GM12878 (cell line): Measurements from ENCODE around the gene IL17RC. TPM values are rescaled to one million over a fixed set of nuclear protein-coding genes. Genes with fewer than 3 reads are reported as not detected.

Source experiments
- ASH2L ChIP-seq: fragments of 300-600, 200-600 bp; sonication (generic); IDR thresholded peaks from 2 replicates; pipeline ENCODE4 v1.6.1; 2017; ENCODE audit warnings: low read depth, mild to moderate bottlenecking, borderline replicate concordance
- BACH1 ChIP-seq: fragments of 450-650 bp; IDR thresholded peaks from 2 replicates; pipeline ENCODE4 v1.6.1; 2017; ENCODE audit warnings: mild to moderate bottlenecking, borderline replicate concordance
- BCL11A ChIP-seq: IDR thresholded peaks from 2 replicates; pipeline ENCODE4 v1.6.1; 2011; ENCODE audit warnings: low read depth, low read length
- BHLHE40 ChIP-seq, 2 experiments: fragments of 450-650 bp in 1 of 2; IDR thresholded peaks; 2 replicates each; pipeline ENCODE4 v1.6.1; 2011 to 2017; ENCODE audit warnings: low read depth in 2 of 2, borderline replicate concordance in 1 of 2, improper control_type of control experiment in 1 of 2, low read length in 1 of 2, mild to moderate bottlenecking in 1 of 2
- CREB1 ChIP-seq: IDR thresholded peaks from 2 replicates; pipeline ENCODE4 v1.6.1; 2012; ENCODE audit warnings: low read depth, mild to moderate bottlenecking, inconsistent platforms
- EP300 ChIP-seq, 2 experiments: fragments of 150-350 bp in 1 of 2; IDR thresholded peaks; 2 replicates each; pipeline ENCODE4 v1.6.1; 2011 to 2012; ENCODE audit warnings: low read depth in 2 of 2, low read length in 2 of 2, borderline replicate concordance in 1 of 2, improper control_type of control experiment in 1 of 2, inconsistent platforms in 1 of 2; ENCODE audit not compliant: control insufficient read depth in 1 of 2
- IKZF2 ChIP-seq, 2 experiments: fragments of 450-650 bp; IDR thresholded peaks; 2 replicates each; pipeline ENCODE4 v1.6.1; 2017; ENCODE audit warnings: mild to moderate bottlenecking in 2 of 2, moderate library complexity in 2 of 2
- IRF4 ChIP-seq: IDR thresholded peaks from 2 replicates; pipeline ENCODE4 v1.6.1; 2011; ENCODE audit warnings: low read depth, low read length
- MEF2A ChIP-seq: IDR thresholded peaks from 2 replicates; pipeline ENCODE4 v1.6.1; 2011; ENCODE audit warnings: low read depth, mild to moderate bottlenecking, low read length, moderate library complexity; ENCODE audit not compliant: insufficient read depth
- MTA2 ChIP-seq: fragments of 450-650 bp; IDR thresholded peaks from 2 replicates; pipeline ENCODE4 v1.6.1; 2016; ENCODE audit warnings: low read depth, mild to moderate bottlenecking, moderate library complexity
- PAX5 ChIP-seq: IDR thresholded peaks from 2 replicates; pipeline ENCODE4 v1.6.1; 2011; ENCODE audit warnings: low read depth, low read length, borderline replicate concordance
- POLR2AphosphoS2 ChIP-seq: IDR thresholded peaks from 2 replicates; pipeline ENCODE4 v1.6.1; 2011; ENCODE audit warnings: low read depth, mild to moderate bottlenecking, low read length, improper control_type of control experiment, moderate library complexity
- RELA ChIP-seq: fragments of 450-650 bp; IDR thresholded peaks from 2 replicates; pipeline ENCODE4 v1.8.0; 2014; ENCODE audit warnings: borderline replicate concordance; ENCODE audit not compliant: partially characterized antibody
- SMAD1 ChIP-seq: fragments of 450-650 bp; IDR thresholded peaks from 2 replicates; pipeline ENCODE4 v1.6.1; 2018; ENCODE audit warnings: mild to moderate bottlenecking, low read depth; ENCODE audit not compliant: partially characterized antibody
- SMARCA5 ChIP-seq: fragments of 450-650 bp; IDR thresholded peaks from 2 replicates; pipeline ENCODE4 v1.6.1; 2017; ENCODE audit warnings: mild to moderate bottlenecking
- ZNF207 ChIP-seq: fragments of 450-650 bp; IDR thresholded peaks from 2 replicates; pipeline ENCODE4 v1.6.1; 2014; ENCODE audit warnings: antibody characterized with exemption, mild to moderate bottlenecking, borderline replicate concordance
- ZNF217 ChIP-seq: fragments of 450-650 bp; IDR thresholded peaks from 2 replicates; pipeline ENCODE4 v1.6.1; 2017; ENCODE audit warnings: antibody characterized with exemption, mild to moderate bottlenecking
- ZNF24 ChIP-seq: fragments of 450-650 bp; IDR thresholded peaks from 2 replicates; pipeline ENCODE4 v1.6.1; 2017; ENCODE audit warnings: antibody characterized with exemption, mild to moderate bottlenecking
- polyA plus RNA-seq, 11 experiments: library from polyadenylated mRNA; depleted of rRNA in 4 of 11; unstranded in 6 of 11; stranded (reverse) in 5 of 11; fragments of >200 nt; fragmentation: Nextera tagmentation in 4 of 11; fragmentation: Illumina TruSeq in 1 of 11; extraction: Ambion mirVana in 4 of 11; extraction: Trizol in 1 of 11; gene quantifications; 1 replicate in 1 of 11; 2 replicates in 10 of 11; pipeline versions ENCODE4 v1.2.1 to v1.2.3, GENCODE V29; 2011 to 2016; ENCODE audit warnings: inconsistent platforms in 2 of 11, missing spikeins in 2 of 11, low read depth in 1 of 11
- total RNA-seq, 4 experiments: library from RNA; depleted of rRNA in 3 of 4; stranded (reverse); fragments of >200 nt in 3 of 4; fragmentation: Illumina TruSeq in 1 of 4; extraction: Trizol in 1 of 4; gene quantifications; 2 replicates each; pipeline versions ENCODE4 v1.2.1 to v1.2.3, GENCODE V29; 2013 to 2021
- TF ChIP-seq, protein P1 (sequence below): IDR thresholded peaks from 2 replicates; pipeline ENCODE4 v1.6.1; 2012; ENCODE audit warnings: low read depth, low read length, improper control_type of control experiment

The IL17RC gene
- total and polyA plus RNA-seq, 10 of the 15 experiments (the other 5 are each of a cell fraction or from before 2014, with no cell fraction given), result 0.07 to 4.4 (median 0.34) TPM; not detected in 3

DNA sequence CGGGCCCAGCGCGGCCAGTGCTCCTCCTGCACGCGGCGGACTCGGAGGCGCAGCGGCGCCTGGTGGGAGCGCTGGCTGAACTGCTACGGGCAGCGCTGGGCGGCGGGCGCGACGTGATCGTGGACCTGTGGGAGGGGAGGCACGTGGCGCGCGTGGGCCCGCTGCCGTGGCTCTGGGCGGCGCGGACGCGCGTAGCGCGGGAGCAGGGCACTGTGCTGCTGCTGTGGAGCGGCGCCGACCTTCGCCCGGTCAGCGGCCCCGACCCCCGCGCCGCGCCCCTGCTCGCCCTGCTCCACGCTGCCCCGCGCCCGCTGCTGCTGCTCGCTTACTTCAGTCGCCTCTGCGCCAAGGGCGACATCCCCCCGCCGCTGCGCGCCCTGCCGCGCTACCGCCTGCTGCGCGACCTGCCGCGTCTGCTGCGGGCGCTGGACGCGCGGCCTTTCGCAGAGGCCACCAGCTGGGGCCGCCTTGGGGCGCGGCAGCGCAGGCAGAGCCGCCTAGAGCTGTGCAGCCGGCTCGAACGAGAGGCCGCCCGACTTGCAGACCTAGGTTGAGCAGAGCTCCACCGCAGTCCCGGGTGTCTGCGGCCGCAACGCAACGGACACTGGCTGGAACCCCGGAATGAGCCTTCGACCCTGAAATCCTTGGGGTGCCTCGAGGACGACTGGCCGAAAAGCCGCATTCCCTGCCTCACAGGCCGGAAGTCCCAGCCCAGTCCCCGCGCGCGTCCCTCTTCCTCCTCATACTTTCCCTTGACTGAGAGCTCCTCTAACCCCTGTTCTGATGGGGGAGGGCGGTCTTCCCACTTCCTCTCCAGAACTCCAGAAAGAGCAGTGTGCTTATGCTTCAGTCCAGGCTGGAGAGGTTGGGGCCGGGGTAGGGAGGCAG is 1.4 kb upstream of the IL17RC start (continued):
- TF ChIP-seq IRF4 (no peak), SMAD1 (no peak), ZNF217 (0 out of 2 replicates have a peak, but pooled peaks have one; percentile 39), PAX5 (no peak), BCL11A (no peak), BACH1 (peak; percentile 95), POLR2AphosphoS2 (no peak), SMARCA5 (peak; percentile 78; the same call in 1 of the 2 replicates), IKZF2 (IDR thresholded peaks at IDR 0.05) (peak; percentile 20 to 32; a peak in 2 of 4 replicates), CREB1 (no peak), RELA (no peak), ZNF24 (no peak), MEF2A (no peak), ZNF207 (0 out of 2 replicates have a peak, but pooled peaks have one; percentile 21), MTA2 (no peak), EP300 (IDR thresholded peaks at IDR 0.05; ENCODE audit: borderline replicate concordance in 1 of 2, control insufficient read depth in 1 of 2, low read depth in 2 of 2, low read length in 2 of 2) (no peak), BHLHE40 (IDR thresholded peaks at IDR 0.05; ENCODE audit: borderline replicate concordance in 1 of 2, low read depth in 2 of 2, low read length in 1 of 2) (peak; percentile 40 to 89; a peak in 3 of 4 replicates), ASH2L (no peak)
- TF ChIP-seq, protein P1, sequence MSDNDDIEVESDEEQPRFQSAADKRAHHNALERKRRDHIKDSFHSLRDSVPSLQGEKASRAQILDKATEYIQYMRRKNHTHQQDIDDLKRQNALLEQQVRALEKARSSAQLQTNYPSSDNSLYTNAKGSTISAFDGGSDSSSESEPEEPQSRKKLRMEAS, result peak; percentile 44; the same call in 1 of the 2 replicates
- TF ChIP-seq, all 136 proteins: peak for 17
